GM12878 (cell line): ENCODE results near the gene ANKRD13A. TPM values are rescaled to one million over a fixed set of nuclear protein-coding genes. Genes with fewer than 3 reads are reported as not detected.

Experiments used
- ATF7 ChIP-seq: fragments of 450-650 bp; IDR thresholded peaks from 2 replicates; pipeline ENCODE4 v1.6.1; 2016; ENCODE audit warnings: low read depth, mild to moderate bottlenecking
- BACH1 ChIP-seq: fragments of 450-650 bp; IDR thresholded peaks from 2 replicates; pipeline ENCODE4 v1.6.1; 2017; ENCODE audit warnings: mild to moderate bottlenecking, borderline replicate concordance
- BHLHE40 ChIP-seq, 2 experiments: fragments of 450-650 bp in 1 of 2; IDR thresholded peaks; 2 replicates each; pipeline ENCODE4 v1.6.1; 2011 to 2017; ENCODE audit warnings: low read depth in 2 of 2, borderline replicate concordance in 1 of 2, improper control_type of control experiment in 1 of 2, low read length in 1 of 2, mild to moderate bottlenecking in 1 of 2
- CBFB ChIP-seq: IDR thresholded peaks from 2 replicates; pipeline ENCODE4 v1.6.1; 2016; ENCODE audit warnings: antibody characterized with exemption, low read depth
- HDGF ChIP-seq: fragments of 450-650 bp; IDR thresholded peaks from 2 replicates; pipeline ENCODE4 v1.6.1; 2016; ENCODE audit warnings: antibody characterized with exemption
- JUNB ChIP-seq: IDR thresholded peaks from 2 replicates; pipeline ENCODE4 v1.6.1; 2016; ENCODE audit warnings: antibody characterized with exemption, mild to moderate bottlenecking
- JUND ChIP-seq: IDR thresholded peaks from 2 replicates; pipeline ENCODE4 v1.6.1; 2012; ENCODE audit warnings: low read depth, mild to moderate bottlenecking, low read length, improper control_type of control experiment, moderate library complexity
- LARP7 ChIP-seq: fragments of 450-650 bp; IDR thresholded peaks from 2 replicates; pipeline ENCODE4 v1.6.1; 2017; ENCODE audit warnings: mild to moderate bottlenecking
- MTA2 ChIP-seq: fragments of 450-650 bp; IDR thresholded peaks from 2 replicates; pipeline ENCODE4 v1.6.1; 2016; ENCODE audit warnings: low read depth, mild to moderate bottlenecking, moderate library complexity
- NFXL1 ChIP-seq: fragments of 450-650 bp; IDR thresholded peaks from 2 replicates; pipeline ENCODE4 v1.6.1; 2017; ENCODE audit warnings: antibody characterized with exemption, mild to moderate bottlenecking, borderline replicate concordance
- NFYB ChIP-seq: IDR thresholded peaks from 2 replicates; pipeline ENCODE4 v1.6.1; 2011; ENCODE audit warnings: low read depth, mild to moderate bottlenecking, low read length, improper control_type of control experiment, moderate library complexity; ENCODE audit not compliant: insufficient read depth
- PML ChIP-seq: IDR thresholded peaks from 2 replicates; pipeline ENCODE4 v1.6.1; 2012; ENCODE audit warnings: low read length, inconsistent platforms
- SMAD1 ChIP-seq: fragments of 450-650 bp; IDR thresholded peaks from 2 replicates; pipeline ENCODE4 v1.6.1; 2018; ENCODE audit warnings: mild to moderate bottlenecking, low read depth; ENCODE audit not compliant: partially characterized antibody
- SREBF1 ChIP-seq: IDR thresholded peaks from 2 replicates; pipeline ENCODE4 v1.6.1; 2012; ENCODE audit warnings: mild to moderate bottlenecking, low read length
- USF2 ChIP-seq: IDR thresholded peaks from 2 replicates; pipeline ENCODE4 v1.6.1; 2011; ENCODE audit warnings: low read depth, low read length, improper control_type of control experiment, borderline replicate concordance
- ZNF24 ChIP-seq: fragments of 450-650 bp; IDR thresholded peaks from 2 replicates; pipeline ENCODE4 v1.6.1; 2017; ENCODE audit warnings: antibody characterized with exemption, mild to moderate bottlenecking
- polyA plus RNA-seq, 11 experiments: library from polyadenylated mRNA; depleted of rRNA in 4 of 11; unstranded in 6 of 11; stranded (reverse) in 5 of 11; fragments of >200 nt; fragmentation: Nextera tagmentation in 4 of 11; fragmentation: Illumina TruSeq in 1 of 11; extraction: Ambion mirVana in 4 of 11; extraction: Trizol in 1 of 11; gene quantifications; 1 replicate in 1 of 11; 2 replicates in 10 of 11; pipeline versions ENCODE4 v1.2.1 to v1.2.3, GENCODE V29; 2011 to 2016; ENCODE audit warnings: inconsistent platforms in 2 of 11, missing spikeins in 2 of 11, low read depth in 1 of 11
- total RNA-seq, 4 experiments: library from RNA; depleted of rRNA in 3 of 4; stranded (reverse); fragments of >200 nt in 3 of 4; fragmentation: Illumina TruSeq in 1 of 4; extraction: Trizol in 1 of 4; gene quantifications; 2 replicates each; pipeline versions ENCODE4 v1.2.1 to v1.2.3, GENCODE V29; 2013 to 2021
- TF ChIP-seq, protein P1 (sequence below): fragments of 450-650 bp; formaldehyde crosslinking; IDR thresholded peaks from 2 replicates; pipeline ENCODE4 v1.4.0; 2020; ENCODE audit warnings: mild to moderate bottlenecking, moderate library complexity
- TF ChIP-seq, protein P2 (sequence below): IDR thresholded peaks from 2 replicates; pipeline ENCODE4 v1.6.1; 2011; ENCODE audit warnings: borderline replicate concordance, low read depth, mild to moderate bottlenecking, moderate library complexity, mixed read lengths, low read length; ENCODE audit not compliant: insufficient read depth; ENCODE audit errors: extremely low read length
- TF ChIP-seq, protein P3 (sequence below): fragments of 450-650 bp; IDR thresholded peaks from 2 replicates; pipeline ENCODE4 v1.6.1; 2018; ENCODE audit warnings: borderline replicate concordance, mild to moderate bottlenecking; ENCODE audit not compliant: partially characterized antibody
- TF ChIP-seq, protein P4 (sequence below): IDR thresholded peaks from 2 replicates; pipeline ENCODE4 v1.6.1; 2012; ENCODE audit warnings: low read depth, low read length, improper control_type of control experiment

The ANKRD13A gene
- total and polyA plus RNA-seq, 10 of the 15 experiments (the other 5 are each of a cell fraction or from before 2014, with no cell fraction given): 10.2 to 93.4 (median 76.5) TPM

DNA sequence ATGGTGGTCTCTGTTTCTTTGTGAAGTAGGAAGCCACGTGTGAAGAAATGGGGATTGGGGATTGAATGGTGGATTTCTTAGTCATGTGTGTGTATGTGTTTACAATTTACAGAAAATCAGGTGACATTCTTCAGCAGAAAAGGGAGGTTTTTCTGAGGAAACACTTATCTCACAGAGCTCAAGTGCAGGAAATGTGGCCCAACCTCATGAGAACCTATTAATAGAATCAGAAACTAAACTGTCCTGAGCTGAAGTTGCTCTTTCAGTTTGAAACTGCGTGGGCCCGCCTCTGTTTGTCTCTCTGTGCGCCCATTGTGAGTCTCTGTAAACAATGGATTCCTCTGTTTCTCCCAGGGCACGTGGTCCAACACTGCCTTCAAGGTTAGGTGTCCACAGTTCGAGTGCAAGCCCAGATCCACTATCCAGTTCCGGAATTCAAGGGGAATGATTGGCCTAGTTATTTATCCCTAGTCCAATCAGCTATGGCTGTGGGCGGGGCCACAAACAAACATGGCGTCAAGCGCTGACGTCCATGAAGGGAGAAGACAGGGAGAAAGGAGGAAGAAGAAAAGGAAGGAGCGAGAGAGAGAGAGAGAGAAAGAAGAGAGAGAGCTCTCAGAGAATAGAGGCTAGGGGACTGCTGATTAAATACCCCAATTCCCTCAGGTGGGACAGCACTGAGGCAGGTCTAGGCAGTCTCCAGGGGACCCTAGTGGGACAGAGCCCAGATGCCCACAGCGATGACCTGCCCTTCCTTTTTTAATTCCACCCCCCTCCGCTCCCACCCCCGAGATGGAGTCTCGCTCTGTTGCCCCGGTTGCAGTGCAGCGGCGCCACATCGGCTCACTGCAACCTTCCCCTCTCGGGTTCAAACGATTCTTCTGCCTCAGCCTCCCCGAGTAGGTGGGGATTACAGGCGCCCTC is 80.5 kb downstream of the ANKRD13A start (continued):
- TF ChIP-seq, protein P1, sequence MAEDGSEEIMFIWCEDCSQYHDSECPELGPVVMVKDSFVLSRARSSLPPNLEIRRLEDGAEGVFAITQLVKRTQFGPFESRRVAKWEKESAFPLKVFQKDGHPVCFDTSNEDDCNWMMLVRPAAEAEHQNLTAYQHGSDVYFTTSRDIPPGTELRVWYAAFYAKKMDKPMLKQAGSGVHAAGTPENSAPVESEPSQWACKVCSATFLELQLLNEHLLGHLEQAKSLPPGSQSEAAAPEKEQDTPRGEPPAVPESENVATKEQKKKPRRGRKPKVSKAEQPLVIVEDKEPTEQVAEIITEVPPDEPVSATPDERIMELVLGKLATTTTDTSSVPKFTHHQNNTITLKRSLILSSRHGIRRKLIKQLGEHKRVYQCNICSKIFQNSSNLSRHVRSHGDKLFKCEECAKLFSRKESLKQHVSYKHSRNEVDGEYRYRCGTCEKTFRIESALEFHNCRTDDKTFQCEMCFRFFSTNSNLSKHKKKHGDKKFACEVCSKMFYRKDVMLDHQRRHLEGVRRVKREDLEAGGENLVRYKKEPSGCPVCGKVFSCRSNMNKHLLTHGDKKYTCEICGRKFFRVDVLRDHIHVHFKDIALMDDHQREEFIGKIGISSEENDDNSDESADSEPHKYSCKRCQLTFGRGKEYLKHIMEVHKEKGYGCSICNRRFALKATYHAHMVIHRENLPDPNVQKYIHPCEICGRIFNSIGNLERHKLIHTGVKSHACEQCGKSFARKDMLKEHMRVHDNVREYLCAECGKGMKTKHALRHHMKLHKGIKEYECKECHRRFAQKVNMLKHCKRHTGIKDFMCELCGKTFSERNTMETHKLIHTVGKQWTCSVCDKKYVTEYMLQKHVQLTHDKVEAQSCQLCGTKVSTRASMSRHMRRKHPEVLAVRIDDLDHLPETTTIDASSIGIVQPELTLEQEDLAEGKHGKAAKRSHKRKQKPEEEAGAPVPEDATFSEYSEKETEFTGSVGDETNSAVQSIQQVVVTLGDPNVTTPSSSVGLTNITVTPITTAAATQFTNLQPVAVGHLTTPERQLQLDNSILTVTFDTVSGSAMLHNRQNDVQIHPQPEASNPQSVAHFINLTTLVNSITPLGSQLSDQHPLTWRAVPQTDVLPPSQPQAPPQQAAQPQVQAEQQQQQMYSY (CRISPR knock-in tag): no peak
- TF ChIP-seq, protein P2, sequence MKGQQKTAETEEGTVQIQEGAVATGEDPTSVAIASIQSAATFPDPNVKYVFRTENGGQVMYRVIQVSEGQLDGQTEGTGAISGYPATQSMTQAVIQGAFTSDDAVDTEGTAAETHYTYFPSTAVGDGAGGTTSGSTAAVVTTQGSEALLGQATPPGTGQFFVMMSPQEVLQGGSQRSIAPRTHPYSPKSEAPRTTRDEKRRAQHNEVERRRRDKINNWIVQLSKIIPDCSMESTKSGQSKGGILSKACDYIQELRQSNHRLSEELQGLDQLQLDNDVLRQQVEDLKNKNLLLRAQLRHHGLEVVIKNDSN: peak; percentile 60
- TF ChIP-seq BACH1 (peak; percentile 22; the same call in 1 of the 2 replicates), SMAD1 (peak; percentile 21), HDGF (no peak), USF2 (peak; percentile 30; the same call in 1 of the 2 replicates), MTA2 (peak; percentile 24; the same call in 1 of the 2 replicates), NFXL1 (no peak), NFYB (peak; percentile 82), BHLHE40 (IDR thresholded peaks at IDR 0.05; ENCODE audit: borderline replicate concordance in 1 of 2, low read depth in 2 of 2, low read length in 1 of 2) (peak; percentile 59 to 70), CBFB (0 out of 2 replicates have a peak, but pooled peaks have one; percentile 63), JUNB (no peak), ATF7 (peak; percentile 75), LARP7 (no peak; the same call in 1 of the 2 replicates), ZNF24 (no peak), SREBF1 (no peak), JUND (no peak), PML (peak; percentile 73)
- TF ChIP-seq, protein P3, sequence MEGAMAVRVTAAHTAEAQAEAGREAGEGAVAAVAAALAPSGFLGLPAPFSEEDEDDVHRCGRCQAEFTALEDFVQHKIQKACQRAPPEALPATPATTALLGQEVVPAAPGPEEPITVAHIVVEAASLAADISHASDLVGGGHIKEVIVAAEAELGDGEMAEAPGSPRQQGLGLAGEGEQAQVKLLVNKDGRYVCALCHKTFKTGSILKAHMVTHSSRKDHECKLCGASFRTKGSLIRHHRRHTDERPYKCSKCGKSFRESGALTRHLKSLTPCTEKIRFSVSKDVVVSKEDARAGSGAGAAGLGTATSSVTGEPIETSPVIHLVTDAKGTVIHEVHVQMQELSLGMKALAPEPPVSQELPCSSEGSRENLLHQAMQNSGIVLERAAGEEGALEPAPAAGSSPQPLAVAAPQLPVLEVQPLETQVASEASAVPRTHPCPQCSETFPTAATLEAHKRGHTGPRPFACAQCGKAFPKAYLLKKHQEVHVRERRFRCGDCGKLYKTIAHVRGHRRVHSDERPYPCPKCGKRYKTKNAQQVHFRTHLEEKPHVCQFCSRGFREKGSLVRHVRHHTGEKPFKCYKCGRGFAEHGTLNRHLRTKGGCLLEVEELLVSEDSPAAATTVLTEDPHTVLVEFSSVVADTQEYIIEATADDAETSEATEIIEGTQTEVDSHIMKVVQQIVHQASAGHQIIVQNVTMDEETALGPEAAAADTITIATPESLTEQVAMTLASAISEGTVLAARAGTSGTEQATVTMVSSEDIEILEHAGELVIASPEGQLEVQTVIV: peak; percentile 22
- TF ChIP-seq, protein P4, sequence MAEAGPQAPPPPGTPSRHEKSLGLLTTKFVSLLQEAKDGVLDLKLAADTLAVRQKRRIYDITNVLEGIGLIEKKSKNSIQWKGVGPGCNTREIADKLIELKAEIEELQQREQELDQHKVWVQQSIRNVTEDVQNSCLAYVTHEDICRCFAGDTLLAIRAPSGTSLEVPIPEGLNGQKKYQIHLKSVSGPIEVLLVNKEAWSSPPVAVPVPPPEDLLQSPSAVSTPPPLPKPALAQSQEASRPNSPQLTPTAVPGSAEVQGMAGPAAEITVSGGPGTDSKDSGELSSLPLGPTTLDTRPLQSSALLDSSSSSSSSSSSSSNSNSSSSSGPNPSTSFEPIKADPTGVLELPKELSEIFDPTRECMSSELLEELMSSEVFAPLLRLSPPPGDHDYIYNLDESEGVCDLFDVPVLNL: no peak
